Mesenchymal stem cell (in vitro differentiated cells and primary cell): ENCODE results near the gene PRSS33. TPM values are rescaled to one million over a fixed set of nuclear protein-coding genes. Genes with fewer than 3 reads are reported as not detected.

ENCODE experiments used
- small RNA-seq: library from polyadenylated mRNA; stranded (forward); fragments of <200 nt; extraction: miRNeasy Mini kit (QIAGEN cat#:217004); gene quantifications from one replicate; pipeline ENCODE3, GENCODE V24; 2013; ENCODE audit warnings: low read depth

Gene PRSS33

Small RNA genes within 50 kb of the gene (small RNA-seq; reads per million reads assigned to genes)
- not detected for gene SNORA3C
